Heart right ventricle (tissue), 16 donors: Measurements from ENCODE around the gene SOX30. TPM values are rescaled to one million over a fixed set of nuclear protein-coding genes. Genes with fewer than 3 reads are reported as not detected.

ENCODE experiments used
- ATAC-seq, 8 donors: fragments of 200-7000 bp; cut with Tn5 transposase; one replicate each; pipeline ENCODE4 v1.9.1; 2020; ENCODE audit warnings: mild to moderate bottlenecking in 8 of 8, moderate library complexity in 8 of 8, moderate number of reproducible peaks in 1 of 8
- DNase-seq, 2 donors: peaks; one replicate each; pipeline ENCODE4 v3.0.0-alpha.2; 2020
- H3K27ac ChIP-seq, 10 donors: fragments of 200-600 bp; sonication (generic) in 2 of 10; one replicate each; pipeline versions ENCODE4 v1.5.0 to v1.8.0; 2020 to 2022; ENCODE audit warnings: mild to moderate bottlenecking in 3 of 10
- H3K27me3 ChIP-seq, 7 donors: fragments of 200-600 bp; one replicate each; pipeline ENCODE4 v1.8.0; 2021 to 2022; ENCODE audit warnings: mild to moderate bottlenecking in 2 of 7
- H3K36me3 ChIP-seq, 9 donors: fragments of 200-600 bp; sonication (generic) in 1 of 9; one replicate each; pipeline versions ENCODE4 v1.5.0 to v1.8.0; 2020 to 2022; ENCODE audit warnings: mild to moderate bottlenecking in 2 of 9
- H3K4me1 ChIP-seq, 9 donors: fragments of 200-600 bp; sonication (generic) in 1 of 9; one replicate each; pipeline versions ENCODE4 v1.5.0 to v1.8.0; 2020 to 2022; ENCODE audit warnings: mild to moderate bottlenecking in 4 of 9
- H3K4me3 ChIP-seq, 10 donors: fragments of 200-600 bp; sonication (generic) in 2 of 10; one replicate each; pipeline versions ENCODE4 v1.5.0 to v1.8.0; 2020 to 2022; ENCODE audit warnings: mild to moderate bottlenecking in 7 of 10, moderate library complexity in 2 of 10
- H3K9me3 ChIP-seq, 11 donors: fragments of 200-600 bp in 10 of 11; sonication (generic) in 2 of 11; one replicate each; pipeline versions ENCODE4 v1.5.0 to v1.8.0; 2013 to 2022; ENCODE audit warnings: mild to moderate bottlenecking in 2 of 11, control low read depth in 1 of 11, moderate library complexity in 1 of 11
- CTCF ChIP-seq, 9 donors: fragments of 200-600 bp; sonication (generic) in 2 of 9; IDR thresholded peaks; one replicate each; pipeline versions ENCODE4 v1.5.0 to v1.8.0; 2021 to 2022; ENCODE audit warnings: antibody characterized with exemption in 9 of 9, mild to moderate bottlenecking in 5 of 9, moderate library complexity in 1 of 9
- WGBS, 2 donors: extraction: QIAGEN DNeasy Blood & Tissue Kit; methylation state at CpG; one replicate each; pipeline ENCODE4 v1.1.7; 2013; ENCODE audit warnings: inconsistent platforms in 1 of 2; 5-methylcytosine and 5-hydroxymethylcytosine counted together
- intact Hi-C, 10 donors: fragments of 100-400 bp; cut with DNase I; formaldehyde crosslinking; loops; one replicate each; pipeline versions ENCODE4 v1.11.1 to v1.14.2; 2022
- polyA plus RNA-seq, 2 donors: library from polyadenylated mRNA; stranded (reverse); fragments of 200-250 nt; gene quantifications; one replicate each; pipeline ENCODE4 v1.2.3, GENCODE V29; 2013
- total RNA-seq, 10 donors: library from RNA; stranded (reverse); fragmentation: NEBNext Ultra II Directional in 3 of 10; extraction: Animal tissue kit (Norgen Biotek cat#: 25700) in 3 of 10; gene quantifications; one replicate each; pipeline versions ENCODE4 v1.2.1 to v1.2.4, GENCODE V29; 2021 to 2023
- donor health status: Arrhythmogenic right ventricular cardiomyopathy.
- donor health status: ischemic (EF 13 %, LVEDD 7.1; RV severe dilation, severe dysfunction).
- donor health status: healthy with polysubstance abuse.
- donor health status: DM: no; HTN: yes; CAD: no.
- donor health status: DM: no; HTN: no; CAD: no.
- donor health status: ischemic (EF 25% LVEDD 6.9; RV normal size, moderate dysfunction).
- donor health status: ischemic (EF 25% LVEDD 5.7; RV mildly dilated, moderate dysfunction).
- donor health status: healthy.
- donor health status: DM: yes; HTN: yes; CAD: no.
- donor health status: Ischemic cardiomyopathy.
- donor health status: ischemic (EF 35%, LVEDD 5.7; RV mildly dilated, moderate dysfunction).
- donor health status: nonischemic (EF 11% LVEDD 7.7; RV severe dilation, severe dysfunction).
- donor health status: DM: yes; HTN: yes; CAD: no.
- donor health status: PGD.
- donor health status: ischemic (EF 29% LVEDD 5.4; RV normal size, mild dysfunction).
- donor health status: nonischemic (EF 23%, LVEDD 6.1; RV moderate dilation, normal function).

The SOX30 gene
- total and polyA plus RNA-seq, 12 donors = 0.04 to 0.21 (median 0.16) TPM; not detected in 4

GRCh38 chr5:157648275-157648990 lies 3.8 kb downstream of the SOX30 start:
- peaks cover 0 to 2% (median 0%) of the 10 kb centered on the region in 11 donors for H3K9me3 ChIP-seq
- WGBS, 2 donors = 81 to 90% methylated on average over 7 of the region's 7 CpGs
- H3K4me1 ChIP-seq = peaks cover 0 to 11% (median 5%) of the 10 kb centered on the region in 9 donors
- no peaks in the 10 kb centered on the region for H3K36me3 ChIP-seq
- H3K27me3 ChIP-seq = peaks cover 0 to 13% (median 0%) of the 10 kb centered on the region in 7 donors
- no peak overlapping the region for H3K27ac ChIP-seq
- no peak for TF ChIP-seq CTCF (IDR thresholded peaks at IDR 0.05)
- intact Hi-C loops = no loop called here
- no peak for ATAC-seq
- no peak for DNase-seq
- no peak overlapping the region for H3K4me3 ChIP-seq

- Histone ChIP-seq H3K27ac (no peak overlapping the region), H3K27me3 (no peaks in the 10 kb centered on the region), H3K36me3 (no peaks in the 10 kb centered on the region), H3K4me1 (no peaks in the 10 kb centered on the region), H3K4me3 (no peak overlapping the region), H3K9me3 (no peaks in the 10 kb centered on the region)
- intact Hi-C loops = no loop called here
- TF ChIP-seq CTCF (IDR thresholded peaks at IDR 0.05) = no peak
- WGBS, 2 donors = 84 to 88% methylated on average over 9 of the region's 9 CpGs
- DNase-seq (no peak), ATAC-seq (no peak)
Observed at GRCh38 chr5:157640406-157641066, 11.7 kb downstream of the SOX30 start.

- ATAC-seq (no peak), DNase-seq (no peak)
- no peak overlapping the region for H3K4me3 ChIP-seq
- intact Hi-C loops = no loop called here
- no peaks in the 10 kb centered on the region for H3K4me1 ChIP-seq
- no peak for TF ChIP-seq CTCF (IDR thresholded peaks at IDR 0.05)
- H3K9me3 ChIP-seq = peaks cover 0 to 14% (median 5%) of the 10 kb centered on the region in 11 donors
- H3K27ac ChIP-seq = no peak overlapping the region
- no peaks in the 10 kb centered on the region for H3K36me3 ChIP-seq
- 79 to 86% methylated on average over 2 of the region's 2 CpGs for WGBS, 2 donors
- no peaks in the 10 kb centered on the region for H3K27me3 ChIP-seq
Observed at GRCh38 chr5:157630341-157630740, 21.9 kb downstream of the SOX30 start.

GRCh38 chr5:157626831-157627230 lies 25.4 kb downstream of the SOX30 start:
- intact Hi-C loops = no loop called here
- 88% methylated on average over 6 of the region's 6 CpGs for WGBS, 2 donors
- DNase-seq (no peak), ATAC-seq (no peak)
- TF ChIP-seq CTCF (IDR thresholded peaks at IDR 0.05) = no peak
- no peaks in the 10 kb centered on the region for H3K27me3 ChIP-seq
- no peak overlapping the region for H3K27ac ChIP-seq
- H3K9me3 ChIP-seq = peaks cover 0 to 24% (median 5%) of the 10 kb centered on the region in 11 donors
- no peaks in the 10 kb centered on the region for H3K4me1 ChIP-seq
- H3K4me3 ChIP-seq = no peak overlapping the region
- H3K36me3 ChIP-seq = no peaks in the 10 kb centered on the region
